ENCODE measurements around the gene SEC14L2.

- TF ChIP-seq CTCF (IDR thresholded peaks at IDR 0.05) (no peak), POLR2A (IDR thresholded peaks at IDR 0.05) (no peak), POLR2AphosphoS5 (IDR thresholded peaks at IDR 0.05; ENCODE audit: insufficient read depth in 1 of 2, low read depth in 1 of 2) (no peak)
Observed at GRCh38 chr22:30433227-30433626, 36.4 kb downstream of the SEC14L2 start.
